ENCODE measurements around the gene BTLA.
"Not testable (repeated sequence)": the region's sequence is repeated elsewhere in the genome, so short reads cannot be mapped to it uniquely, and the experiment has no call there.

BTLA gene

GRCh38 chr3:112461787-112462186 is 37.5 kb downstream of the BTLA start:
- H3K36me3 Mint-ChIP-seq (ENCODE audit: insufficient read depth); H3K4me3 Mint-ChIP-seq; H3K27me3 Mint-ChIP-seq; ATAC-seq (replicated peaks; ENCODE audit: extremely low read depth, poor library complexity, severe bottlenecking); DNase-seq (ENCODE audit: low spot score in 2 of 2); H3K9me3 Mint-ChIP-seq: not testable (repeated sequence)
- H3K4me1 Mint-ChIP-seq, result peaks cover 66% of the 10 kb centered on the region
- H3K27ac Mint-ChIP-seq (ENCODE audit: low read depth), result peak overlapping the region; percentile 91

GRCh38 chr3:112460519-112461195 is 38.6 kb downstream of the BTLA start:
- ATAC-seq (replicated peaks; ENCODE audit: extremely low read depth, poor library complexity, severe bottlenecking) (no peak), DNase-seq (ENCODE audit: low spot score in 2 of 2) (no peak)
- Mint-ChIP-seq H3K36me3 (ENCODE audit: insufficient read depth) (peaks cover 4% of the 10 kb centered on the region), H3K4me3 (peak overlapping the region; percentile 65), H3K4me1 (peaks cover 66% of the 10 kb centered on the region), H3K9me3 (no peaks in the 10 kb centered on the region), H3K27me3 (no peaks in the 10 kb centered on the region), H3K27ac (ENCODE audit: low read depth) (peak overlapping the region; percentile 91)

GRCh38 chr3:112459750-112460149 is 39.5 kb downstream of the BTLA start:
- H3K4me1 Mint-ChIP-seq, result peaks cover 57% of the 10 kb centered on the region
- ATAC-seq (replicated peaks; ENCODE audit: extremely low read depth, poor library complexity, severe bottlenecking), result no peak
- H3K27me3 Mint-ChIP-seq, result no peaks in the 10 kb centered on the region
- H3K9me3 Mint-ChIP-seq, result no peaks in the 10 kb centered on the region
- DNase-seq (ENCODE audit: low spot score in 2 of 2), result no peak
- H3K36me3 Mint-ChIP-seq (ENCODE audit: insufficient read depth), result peaks cover 2% of the 10 kb centered on the region
- peak overlapping the region; percentile 65 for H3K4me3 Mint-ChIP-seq
- H3K27ac Mint-ChIP-seq (ENCODE audit: low read depth), result peak overlapping the region; percentile 91

- no peaks in the 10 kb centered on the region for H3K9me3 Mint-ChIP-seq
- H3K36me3 Mint-ChIP-seq (ENCODE audit: insufficient read depth), result peaks cover 1% of the 10 kb centered on the region
- no peaks in the 10 kb centered on the region for H3K27me3 Mint-ChIP-seq
- DNase-seq (ENCODE audit: low spot score in 2 of 2), result no peak
- H3K27ac Mint-ChIP-seq (ENCODE audit: low read depth), result no peak overlapping the region
- no peak for ATAC-seq (replicated peaks; ENCODE audit: extremely low read depth, poor library complexity, severe bottlenecking)
- H3K4me1 Mint-ChIP-seq, result peaks cover 32% of the 10 kb centered on the region
- H3K4me3 Mint-ChIP-seq, result no peak overlapping the region
These were observed 43.1 kb downstream of the BTLA start for GRCh38 chr3:112456147-112456546.

- ATAC-seq (replicated peaks; ENCODE audit: extremely low read depth, poor library complexity, severe bottlenecking) (no peak), DNase-seq (ENCODE audit: low spot score in 2 of 2) (no peak)
- H3K4me1 Mint-ChIP-seq, result peaks cover 2% of the 10 kb centered on the region
- no peaks in the 10 kb centered on the region for H3K36me3 Mint-ChIP-seq (ENCODE audit: insufficient read depth)
- H3K9me3 Mint-ChIP-seq, result no peaks in the 10 kb centered on the region
- no peaks in the 10 kb centered on the region for H3K27me3 Mint-ChIP-seq
- no peak overlapping the region for H3K27ac Mint-ChIP-seq (ENCODE audit: low read depth)
- H3K4me3 Mint-ChIP-seq, result no peak overlapping the region
These were observed 50.3 kb downstream of the BTLA start for GRCh38 chr3:112448939-112449338.

- Mint-ChIP-seq H3K9me3 (no peaks in the 10 kb centered on the region), H3K27me3 (no peaks in the 10 kb centered on the region), H3K4me3 (no peak overlapping the region), H3K27ac (ENCODE audit: low read depth) (no peak overlapping the region), H3K4me1 (no peaks in the 10 kb centered on the region), H3K36me3 (ENCODE audit: insufficient read depth) (no peaks in the 10 kb centered on the region)
- DNase-seq (ENCODE audit: low spot score in 2 of 2) (no peak), ATAC-seq (replicated peaks; ENCODE audit: extremely low read depth, poor library complexity, severe bottlenecking) (no peak)
These were observed 52.9 kb downstream of the BTLA start for GRCh38 chr3:112446343-112446742.

GRCh38 chr3:112445839-112446238 is 53.4 kb downstream of the BTLA start:
- ATAC-seq (replicated peaks; ENCODE audit: extremely low read depth, poor library complexity, severe bottlenecking), result no peak
- no peaks in the 10 kb centered on the region for H3K27me3 Mint-ChIP-seq
- no peaks in the 10 kb centered on the region for H3K4me1 Mint-ChIP-seq
- H3K36me3 Mint-ChIP-seq (ENCODE audit: insufficient read depth), result no peaks in the 10 kb centered on the region
- no peak for DNase-seq (ENCODE audit: low spot score in 2 of 2)
- no peak overlapping the region for H3K27ac Mint-ChIP-seq (ENCODE audit: low read depth)
- no peaks in the 10 kb centered on the region for H3K9me3 Mint-ChIP-seq
- no peak overlapping the region for H3K4me3 Mint-ChIP-seq

- no peaks in the 10 kb centered on the region for H3K27me3 Mint-ChIP-seq
- peaks cover 9% of the 10 kb centered on the region for H3K4me1 Mint-ChIP-seq
These were observed 61.9 kb downstream of the BTLA start for GRCh38 chr3:112437146-112438022.

GRCh38 chr3:112429960-112430359 is 69.3 kb downstream of the BTLA start:
- no peak overlapping the region for H3K27ac Mint-ChIP-seq (ENCODE audit: low read depth)
- no peaks in the 10 kb centered on the region for H3K9me3 Mint-ChIP-seq
- H3K4me3 Mint-ChIP-seq, result no peak overlapping the region
- no peak for DNase-seq (ENCODE audit: low spot score in 2 of 2)
- no peaks in the 10 kb centered on the region for H3K4me1 Mint-ChIP-seq
- no peaks in the 10 kb centered on the region for H3K36me3 Mint-ChIP-seq (ENCODE audit: insufficient read depth)
- H3K27me3 Mint-ChIP-seq, result no peaks in the 10 kb centered on the region
- no peak for ATAC-seq (replicated peaks; ENCODE audit: extremely low read depth, poor library complexity, severe bottlenecking)

More at GRCh38 chr3:112437146-112438022, 61.9 kb downstream of the BTLA start:
- peaks cover 3% of the 10 kb centered on the region for H3K36me3 Mint-ChIP-seq (ENCODE audit: insufficient read depth)
- no peak overlapping the region for H3K27ac Mint-ChIP-seq (ENCODE audit: low read depth)
- H3K9me3 Mint-ChIP-seq, result no peaks in the 10 kb centered on the region
- DNase-seq (ENCODE audit: low spot score in 2 of 2), result no peak
- peak; percentile 72 for ATAC-seq (replicated peaks; ENCODE audit: extremely low read depth, poor library complexity, severe bottlenecking)
- H3K4me3 Mint-ChIP-seq, result peak overlapping the region; percentile 31

- Mint-ChIP-seq H3K4me1 (no peaks in the 10 kb centered on the region), H3K36me3 (ENCODE audit: insufficient read depth) (no peaks in the 10 kb centered on the region), H3K4me3 (no peak overlapping the region), H3K27me3 (no peaks in the 10 kb centered on the region), H3K27ac (ENCODE audit: low read depth) (no peak overlapping the region), H3K9me3 (no peaks in the 10 kb centered on the region)
- ATAC-seq (replicated peaks; ENCODE audit: extremely low read depth, poor library complexity, severe bottlenecking) (no peak), DNase-seq (ENCODE audit: low spot score in 2 of 2) (no peak)
These were observed 72.1 kb downstream of the BTLA start for GRCh38 chr3:112427123-112427522.

- H3K36me3 Mint-ChIP-seq (ENCODE audit: insufficient read depth), result no peaks in the 10 kb centered on the region
- DNase-seq (ENCODE audit: low spot score in 2 of 2), result no peak
- no peaks in the 10 kb centered on the region for H3K27me3 Mint-ChIP-seq
- H3K4me1 Mint-ChIP-seq, result no peaks in the 10 kb centered on the region
- H3K9me3 Mint-ChIP-seq, result no peaks in the 10 kb centered on the region
- no peak overlapping the region for H3K27ac Mint-ChIP-seq (ENCODE audit: low read depth)
- no peak overlapping the region for H3K4me3 Mint-ChIP-seq
- ATAC-seq (replicated peaks; ENCODE audit: extremely low read depth, poor library complexity, severe bottlenecking), result no peak
These were observed 73.2 kb downstream of the BTLA start for GRCh38 chr3:112425858-112426750.

GRCh38 chr3:112425382-112425781 is 73.9 kb downstream of the BTLA start:
- Mint-ChIP-seq H3K4me3 (no peak overlapping the region), H3K27ac (ENCODE audit: low read depth) (no peak overlapping the region), H3K27me3 (no peaks in the 10 kb centered on the region), H3K4me1 (no peaks in the 10 kb centered on the region), H3K36me3 (ENCODE audit: insufficient read depth) (no peaks in the 10 kb centered on the region), H3K9me3 (no peaks in the 10 kb centered on the region)
- ATAC-seq (replicated peaks; ENCODE audit: extremely low read depth, poor library complexity, severe bottlenecking), result no peak
- DNase-seq (ENCODE audit: low spot score in 2 of 2), result no peak

All from central memory CD8-positive, alpha-beta T cell (primary cell).